T-helper 2 cell (primary cell): Measurements from ENCODE around the gene IRF2.
"Not testable (repeated sequence)": the region's sequence is repeated elsewhere in the genome, so short reads cannot be mapped to it uniquely, and the experiment has no call there.

Source experiments
- DNase-seq, 5 experiments: peaks; one replicate each; pipeline versions ENCODE4 v3.0.0 to v3.0.0-alpha.2; 2012 to 2022

Gene IRF2

GRCh38 chr4:184346682-184347081, 127.7 kb downstream of the IRF2 start:
- no peak for DNase-seq

DNA sequence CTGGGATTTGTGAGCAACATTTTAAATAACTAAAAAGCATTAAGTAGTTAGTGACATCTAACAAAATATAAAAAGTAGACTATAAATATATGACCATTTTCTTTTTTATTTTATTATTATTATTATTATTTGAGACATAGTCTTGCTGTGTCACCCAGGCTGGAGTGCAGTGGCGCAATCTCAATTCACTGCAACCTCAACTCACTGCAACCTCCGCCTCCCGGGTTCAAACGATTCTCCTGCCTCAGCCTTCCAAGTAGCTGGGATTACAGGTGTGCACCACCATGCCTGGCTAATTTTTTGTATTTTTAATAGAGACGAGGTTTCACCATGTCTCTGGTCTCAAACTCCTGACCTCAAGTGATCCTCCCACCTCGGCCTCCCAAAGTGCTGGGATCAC, 128.1 kb downstream of the IRF2 start:
- not testable (repeated sequence) for DNase-seq

GRCh38 chr4:184345573-184345922, 128.8 kb downstream of the IRF2 start:
- DNase-seq: no peak

DNA sequence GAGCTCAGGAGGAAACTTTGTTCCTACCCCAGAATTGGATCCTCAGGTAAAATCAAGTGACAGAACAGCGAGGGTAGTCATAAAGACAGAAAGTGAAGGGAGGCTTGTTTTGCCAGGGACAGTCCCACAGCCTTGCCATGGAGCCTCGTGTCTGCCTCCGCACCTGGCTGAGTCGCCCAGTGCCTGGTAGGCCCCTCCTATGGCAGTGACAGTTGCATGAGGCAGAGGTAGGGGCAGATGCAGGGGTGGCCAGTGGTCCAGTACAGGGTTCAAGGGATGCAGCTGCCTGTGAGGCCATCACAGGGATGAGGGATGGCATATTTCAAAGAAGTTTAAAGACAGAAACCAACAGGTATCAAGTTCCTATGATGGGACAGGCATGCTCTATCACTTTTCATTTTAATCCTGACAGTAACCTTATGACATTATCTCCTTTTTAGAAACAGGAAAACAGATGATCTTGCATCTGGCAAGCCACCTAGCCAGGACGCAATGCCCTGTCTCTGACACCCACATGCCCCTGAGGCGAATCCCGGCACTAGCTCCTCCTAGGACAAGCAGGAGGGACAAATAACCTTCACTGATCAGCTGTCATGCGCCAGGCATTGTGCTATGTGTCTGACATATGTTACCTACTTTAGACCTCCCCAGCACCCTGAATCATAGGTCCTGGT, 129.3 kb downstream of the IRF2 start:
- no peak for DNase-seq

DNA sequence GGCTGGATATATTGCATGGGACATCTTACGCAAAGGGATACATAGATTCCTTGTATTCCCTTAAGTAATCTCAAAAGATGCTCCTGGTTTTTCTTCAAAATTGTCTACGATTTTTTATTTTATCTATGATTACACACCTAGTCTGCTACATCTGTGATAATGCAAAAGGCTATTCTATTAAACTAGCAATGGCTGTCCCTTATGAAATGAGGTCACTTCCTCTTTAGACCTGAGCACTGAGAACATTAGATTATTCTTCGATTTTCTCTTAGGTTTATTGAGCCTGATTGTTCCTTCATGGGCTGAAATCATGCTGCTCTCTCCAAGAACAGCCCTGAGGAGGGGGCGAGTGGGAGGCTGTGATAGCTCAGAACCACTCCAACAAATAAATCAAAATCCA, 129.9 kb downstream of the IRF2 start:
- no peak for DNase-seq

DNA sequence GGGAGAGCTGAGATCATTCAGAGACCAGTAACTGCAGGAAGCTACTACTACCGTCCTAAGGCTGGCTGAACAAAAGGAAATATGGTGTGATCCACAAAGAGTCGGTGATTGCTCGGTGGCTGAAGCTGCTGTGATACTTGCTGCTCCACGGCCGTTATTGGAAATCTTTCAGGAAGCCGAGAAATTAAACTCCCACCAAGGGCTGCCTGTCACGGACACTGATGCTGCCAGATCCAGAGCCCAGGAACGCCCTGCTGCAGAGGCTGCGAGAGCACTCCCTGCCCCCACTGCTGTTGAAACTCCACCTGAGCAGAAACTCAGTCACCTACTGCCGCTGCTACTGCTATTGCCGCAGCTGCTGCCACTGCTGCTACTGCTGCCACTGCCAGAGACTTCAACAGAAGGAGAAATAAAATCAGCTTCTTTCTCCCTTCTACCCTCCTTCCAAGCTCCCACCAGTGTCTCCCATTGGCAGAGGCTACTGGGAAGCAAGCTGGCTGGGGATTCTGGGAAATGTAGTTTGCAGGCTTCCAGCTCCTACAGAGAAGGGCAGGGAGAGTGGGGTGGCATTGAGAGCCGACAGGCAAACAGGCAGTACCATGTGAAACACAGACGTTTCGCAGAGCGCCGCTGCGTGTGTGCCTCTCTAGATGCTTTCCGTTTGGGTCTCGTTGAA, 130.7 kb downstream of the IRF2 start:
- DNase-seq: peak in 4 of 5 experiments; percentile 8 to 82 (median 14)

DNA sequence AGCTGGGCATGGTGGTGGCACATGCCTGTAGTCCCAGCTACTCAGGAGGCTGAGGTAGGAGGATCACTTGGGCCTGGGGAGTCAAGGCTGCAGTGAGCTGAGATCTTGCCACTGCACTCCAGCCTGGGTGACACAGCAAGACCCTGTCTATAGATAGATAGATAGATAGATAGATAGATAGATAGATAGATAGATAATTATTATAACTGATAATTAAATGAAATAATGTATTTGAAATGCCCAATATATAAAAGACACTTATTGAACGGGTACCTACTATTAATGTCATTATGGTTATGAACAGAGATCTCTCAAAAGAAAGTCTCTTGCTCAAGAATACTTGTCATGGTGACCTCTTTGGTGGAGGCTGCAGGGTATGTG, 131.5 kb downstream of the IRF2 start:
- DNase-seq: not testable (repeated sequence)

GRCh38 chr4:184342167-184342856, 132.0 kb downstream of the IRF2 start:
- DNase-seq: no peak

DNA sequence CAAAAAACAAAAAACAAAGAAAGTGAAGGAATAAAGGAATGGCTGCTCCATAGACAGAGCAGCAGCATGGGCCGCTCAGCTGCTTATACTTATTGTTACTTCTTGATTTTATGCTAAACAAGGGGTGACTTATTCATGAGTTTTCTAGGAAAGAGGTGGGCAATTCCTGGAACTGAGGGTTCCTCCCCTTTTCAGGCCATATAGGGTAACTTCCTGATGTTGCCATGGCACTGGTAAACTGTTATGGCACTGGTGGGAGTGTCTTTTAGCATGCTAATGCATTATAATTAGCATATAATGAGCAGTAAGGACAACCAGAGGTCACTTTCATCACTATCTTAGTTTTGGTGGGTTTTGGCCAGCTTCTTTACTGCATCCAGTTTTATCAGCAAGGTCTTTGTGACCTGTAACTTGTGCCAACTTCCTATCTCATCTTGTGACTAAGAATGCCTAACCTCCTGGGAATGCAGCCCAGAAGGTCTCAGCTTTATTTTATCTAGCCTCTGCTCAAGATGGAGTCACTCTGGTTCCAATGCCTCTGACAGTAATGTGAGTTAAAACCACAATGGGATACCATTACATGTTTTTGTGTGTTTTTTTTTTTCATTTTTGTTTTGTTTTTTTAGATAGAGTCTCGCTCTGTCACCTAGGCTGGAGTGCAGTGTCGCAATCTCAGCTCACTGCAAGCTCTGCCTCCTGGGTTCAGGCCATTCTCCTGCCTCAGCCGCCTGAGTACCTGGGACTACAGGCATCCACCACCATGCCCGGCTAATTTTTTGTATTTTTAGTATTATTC, 134.8 kb downstream of the IRF2 start:
- DNase-seq: peak in 1 of 5 experiments; percentile 55

GRCh38 chr4:184337907-184338306, 136.4 kb downstream of the IRF2 start:
- no peak for DNase-seq
